SH-SY5Y (cell line): Measurements from ENCODE around the gene DYRK2.

ENCODE experiments used
- GATA2 ChIP-seq: IDR thresholded peaks from 2 replicates; pipeline ENCODE4 v1.6.1; 2011; ENCODE audit warnings: mild to moderate bottlenecking, low read depth, low read length
- GATA3 ChIP-seq: IDR thresholded peaks from 2 replicates; pipeline ENCODE4 v1.6.1; 2011; ENCODE audit warnings: low read depth, mild to moderate bottlenecking, low read length, moderate library complexity

DNA sequence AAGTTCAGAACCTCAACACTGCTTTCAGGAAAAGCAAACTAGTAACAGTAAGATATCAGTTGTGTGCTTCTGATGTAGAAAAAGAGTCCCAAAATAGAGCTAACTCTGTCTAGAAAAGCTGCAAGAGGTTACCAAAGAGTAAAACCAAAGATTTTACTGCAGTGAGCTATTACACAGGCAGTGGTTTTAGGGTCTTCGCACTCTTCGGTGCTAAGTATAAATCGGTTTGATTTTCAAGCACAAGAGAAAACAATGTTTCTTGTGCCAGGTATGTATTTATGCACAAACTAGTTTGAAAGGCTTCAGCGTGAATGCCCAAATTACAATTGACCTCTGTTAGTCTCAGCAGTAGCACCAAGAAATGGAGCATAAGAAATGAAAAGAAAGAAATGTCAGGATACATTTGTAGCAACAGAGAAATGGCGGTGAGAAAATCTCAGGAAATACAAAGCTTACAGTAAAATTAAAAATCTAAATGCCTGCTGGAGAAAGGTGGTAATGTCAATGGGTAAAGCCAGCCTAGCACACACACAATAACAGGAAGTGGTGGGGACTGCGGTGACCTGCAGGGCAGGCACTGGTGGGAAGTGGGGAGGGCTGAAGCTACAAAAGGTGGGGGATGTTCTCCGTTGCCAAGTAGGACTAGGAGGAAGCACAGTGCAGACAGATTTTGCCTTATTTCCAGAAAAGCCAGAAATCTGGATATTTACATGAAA is 18.0 kb upstream of the DYRK2 start:
- no peak for TF ChIP-seq GATA3
- no peak for TF ChIP-seq GATA2
